Activated T-cell treated with anti-CD3 and anti-CD28 coated beads, Interleukin-2, amount 50 U/mL, for 4 hours (primary cell): ENCODE data around the gene KARS1. TPM values are rescaled to one million over a fixed set of nuclear protein-coding genes. Genes with fewer than 3 reads are reported as not detected.

Source experiments
- ATAC-seq, 2 donors: fragments of 200-7000 bp; cut with Tn5 transposase; one replicate each; pipeline ENCODE4 v1.10.0; 2021
- DNase-seq: peaks from one replicate; pipeline ENCODE4 v3.0.0-alpha.2; 2020
- H3K27me3 Mint-ChIP-seq: one replicate; pipeline ENCODE4 v1.8.0; 2021; ENCODE audit warnings: low read depth, mixed read lengths
- H3K36me3 Mint-ChIP-seq: one replicate; pipeline ENCODE4 v1.8.0; 2022; ENCODE audit warnings: mixed read lengths; ENCODE audit not compliant: insufficient read depth
- H3K4me1 Mint-ChIP-seq: one replicate; pipeline ENCODE4 v1.8.0; 2021; ENCODE audit warnings: low read depth, mixed read lengths
- H3K4me3 Mint-ChIP-seq: one replicate; pipeline ENCODE4 v1.8.0; 2021; ENCODE audit warnings: mild to moderate bottlenecking, moderate library complexity, mixed read lengths
- H3K9me3 Mint-ChIP-seq: one replicate; pipeline ENCODE4 v1.8.0; 2021; ENCODE audit warnings: mixed read lengths
- total RNA-seq, 3 donors: library from RNA; stranded (reverse); gene quantifications; one replicate each; pipeline ENCODE4 v1.2.1, GENCODE V29; 2021

KARS1 gene
- total RNA-seq, 3 donors from 2014 or later, result 345 to 390 (median 357) TPM

GRCh38 chr16:75579281-75579834 is 68.1 kb downstream of the KARS1 start:
- Mint-ChIP-seq H3K27me3 (no peaks in the 10 kb centered on the region), H3K4me3 (no peak overlapping the region), H3K9me3 (no peaks in the 10 kb centered on the region), H3K4me1 (peaks cover 16% of the 10 kb centered on the region), H3K36me3 (peaks cover 20% of the 10 kb centered on the region)
- ATAC-seq, result no peak
- DNase-seq, result no peak

DNA sequence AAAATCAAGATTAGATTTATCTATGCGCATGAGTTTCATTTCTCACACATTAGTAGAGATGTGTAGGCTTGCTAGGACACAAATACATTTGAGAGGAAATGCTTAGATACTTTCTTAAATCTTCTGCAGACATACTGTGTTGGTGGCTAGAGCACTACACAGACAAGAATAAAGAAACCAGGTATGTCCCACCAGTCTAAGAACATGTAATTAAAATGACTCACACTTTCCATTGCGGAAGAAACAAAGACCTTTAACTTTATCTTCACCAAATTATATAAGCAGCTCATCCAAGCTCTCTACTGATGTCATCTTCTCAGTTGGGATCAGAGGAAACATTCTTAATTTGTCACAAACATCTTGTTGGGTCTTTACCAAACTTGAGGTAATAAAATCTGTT is 68.7 kb downstream of the KARS1 start:
- Mint-ChIP-seq H3K36me3 (peaks cover 24% of the 10 kb centered on the region), H3K4me3 (no peak overlapping the region), H3K27me3 (no peaks in the 10 kb centered on the region), H3K4me1 (peaks cover 13% of the 10 kb centered on the region), H3K9me3 (no peaks in the 10 kb centered on the region)
- ATAC-seq (no peak), DNase-seq (no peak)

GRCh38 chr16:75578212-75578611 is 69.3 kb downstream of the KARS1 start:
- ATAC-seq (no peak), DNase-seq (no peak)
- H3K4me1 Mint-ChIP-seq, result peaks cover 17% of the 10 kb centered on the region
- peaks cover 29% of the 10 kb centered on the region for H3K36me3 Mint-ChIP-seq
- no peaks in the 10 kb centered on the region for H3K27me3 Mint-ChIP-seq
- H3K4me3 Mint-ChIP-seq, result no peak overlapping the region
- H3K9me3 Mint-ChIP-seq, result no peaks in the 10 kb centered on the region

Other genes starting within 250 kb of the KARS1 start
- gene CFDP1, start 214.2 kb downstream of the KARS1 start, total RNA-seq, result 10 to 100 TPM; 28.3 to 33.2 (median 28.6) TPM
- 10 to 100 TPM; 45.3 to 49.1 (median 45.9) TPM for gene TMEM170A, start 183.0 kb downstream of the KARS1 start, total RNA-seq
- not detected for gene CHST6, start 152.2 kb downstream of the KARS1 start, total RNA-seq
- under 1 TPM; 0.10 to 0.71 (median 0.16) TPM for gene CHST5, start 111.6 kb downstream of the KARS1 start, total RNA-seq
- gene TMEM231, start 91.4 kb downstream of the KARS1 start, total RNA-seq, result 1 to 10 TPM; 3.9 to 6.1 (median 4.1) TPM
- 10 to 100 TPM; 51.2 to 56.0 (median 53.7) TPM for gene GABARAPL2, start 81.3 kb downstream of the KARS1 start, total RNA-seq
- gene ADAT1, start 24.4 kb downstream of the KARS1 start, total RNA-seq, result 10 to 100 TPM; 39.1 to 47.1 (median 40.1) TPM
- 100 to 1,000 TPM; 120 to 133 (median 128) TPM for gene TERF2IP, start 108 bp upstream of the KARS1 start, total RNA-seq
- not detected for gene CPHXL2, start 29.3 kb upstream of the KARS1 start, total RNA-seq
- gene DUXB, start 53.8 kb upstream of the KARS1 start, total RNA-seq, result not detected
- not detected for gene CPHXL, start 78.8 kb upstream of the KARS1 start, total RNA-seq